H1 (cell line): ENCODE results near the gene BABAM2. TPM values are rescaled to one million over a fixed set of nuclear protein-coding genes. Genes with fewer than 3 reads are reported as not detected.

Experiments used
- BRCA1 ChIP-seq: IDR thresholded peaks from 2 replicates; pipeline ENCODE4 v1.6.1; 2012; ENCODE audit warnings: low read depth, low read length, improper control_type of control experiment
- CBX5 ChIP-seq: fragments of 300-800, 300-1000 bp; sonication (generic); IDR thresholded peaks from 2 replicates; pipeline ENCODE4 v1.7.1; 2016; ENCODE audit warnings: antibody characterized with exemption, low read length, low read depth
- CHD7 ChIP-seq: fragments of 300-600 bp; sonication (generic); IDR thresholded peaks from 2 replicates; pipeline ENCODE4 v1.7.1; 2012; ENCODE audit warnings: low read length, moderate library complexity, mild to moderate bottlenecking, inconsistent platforms; ENCODE audit not compliant: insufficient replicate concordance
- NRF1 ChIP-seq: IDR thresholded peaks from 2 replicates; pipeline ENCODE4 v1.6.1; 2011; ENCODE audit warnings: mild to moderate bottlenecking, low read depth, low read length, improper control_type of control experiment
- POLR2A ChIP-seq, 2 experiments: IDR thresholded peaks; 1 replicate in 1 of 2; 2 replicates in 1 of 2; pipeline ENCODE4 v1.6.1; 2011; ENCODE audit warnings: low read depth in 2 of 2, low read length in 2 of 2, mild to moderate bottlenecking in 2 of 2; ENCODE audit errors: control extremely low read depth in 1 of 2
- YY1 ChIP-seq: IDR thresholded peaks from 2 replicates; pipeline ENCODE4 v1.6.1; 2011; ENCODE audit warnings: low read depth, mild to moderate bottlenecking, low read length
- polyA plus RNA-seq, 7 experiments: library from polyadenylated mRNA; depleted of rRNA in 3 of 7; stranded (reverse) in 5 of 7; unstranded in 2 of 7; fragments of >200 nt in 5 of 7; fragments of 200-250 nt in 2 of 7; gene quantifications; 1 replicate in 5 of 7; 2 replicates in 1 of 7; 4 replicates in 1 of 7; pipeline versions ENCODE4 v1.2.1 to v1.2.3, GENCODE V29; 2011 to 2013; ENCODE audit warnings: missing spikeins in 2 of 7, mixed read lengths in 2 of 7
- total RNA-seq: library from RNA; stranded (reverse); fragmentation: NEBNext Ultra II Directional; extraction: Animal tissue kit (Norgen Biotek cat#: 25700); gene quantifications from 2 replicates; pipeline ENCODE4 v1.2.1, GENCODE V29; 2021

The BABAM2 gene
- total and polyA plus RNA-seq, 2 of the 8 experiments (the other 6 are each of a cell fraction or from before 2014, with no cell fraction given) = 15.8 to 20.9 TPM

GRCh38 chr2:28011322-28011737 lies 120.8 kb downstream of the BABAM2 start (continued):
- no peak for TF ChIP-seq CHD7
- TF ChIP-seq NRF1 = no peak
- no peak for TF ChIP-seq CBX5
- no peak for TF ChIP-seq YY1
- no peak for TF ChIP-seq POLR2A (IDR thresholded peaks at IDR 0.05; ENCODE audit: control extremely low read depth in 1 of 2, low read depth in 2 of 2, low read length in 2 of 2)
- TF ChIP-seq BRCA1 = no peak
